Measurements from ENCODE around the gene TECPR2. TPM values are rescaled to one million over a fixed set of nuclear protein-coding genes. Genes with fewer than 3 reads are reported as not detected.

Gene TECPR2
- total and polyA plus RNA-seq, 4 donors = 2.0 to 12.6 (median 5.2) TPM

DNA sequence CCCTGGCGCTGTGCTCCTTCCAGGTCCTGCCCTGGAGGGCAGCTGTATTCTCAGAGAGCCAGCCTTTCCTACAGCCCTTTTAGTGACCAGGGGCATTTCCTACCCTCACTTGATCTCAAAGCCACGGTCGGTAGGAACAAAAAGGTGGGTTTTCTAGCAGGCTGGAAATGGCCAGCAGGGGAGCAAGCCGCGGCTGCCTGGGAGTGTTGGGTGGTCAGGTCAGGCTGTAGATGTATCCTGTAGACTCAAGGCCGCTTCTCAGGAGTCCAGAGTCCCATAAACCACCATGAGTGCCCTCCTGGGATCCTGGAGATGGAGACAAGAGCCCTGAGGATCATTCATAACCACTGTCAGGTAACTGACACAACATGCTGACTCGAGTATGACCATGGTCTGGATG, 18.7 kb upstream of the TECPR2 start:
- Histone ChIP-seq H3K4me1 (ENCODE audit: control insufficient read depth in 4 of 4, insufficient read depth in 4 of 4, low read length in 3 of 4) (no peaks in the 10 kb centered on the region), H3K27me3 (ENCODE audit: control insufficient read depth in 4 of 4, insufficient read depth in 4 of 4, low read length in 3 of 4) (no peaks in the 10 kb centered on the region), H3K4me3 (ENCODE audit: low read depth in 1 of 3, low read length in 3 of 3) (no peak overlapping the region), H3K9ac (ENCODE audit: low read depth in 1 of 2, low read length in 2 of 2) (no peak overlapping the region), H3K36me3 (ENCODE audit: control insufficient read depth in 4 of 4, insufficient read depth in 3 of 4, low read depth in 1 of 4, low read length in 3 of 4) (peaks cover 17 to 69% (median 37%) of the 10 kb centered on the region in 4 donors), H3K9me3 (ENCODE audit: control insufficient read depth in 4 of 4, low read length in 3 of 4) (no peaks in the 10 kb centered on the region), H3K27ac (ENCODE audit: low read depth in 1 of 2, low read length in 2 of 2) (no peak overlapping the region)
- TF ChIP-seq, protein P1, sequence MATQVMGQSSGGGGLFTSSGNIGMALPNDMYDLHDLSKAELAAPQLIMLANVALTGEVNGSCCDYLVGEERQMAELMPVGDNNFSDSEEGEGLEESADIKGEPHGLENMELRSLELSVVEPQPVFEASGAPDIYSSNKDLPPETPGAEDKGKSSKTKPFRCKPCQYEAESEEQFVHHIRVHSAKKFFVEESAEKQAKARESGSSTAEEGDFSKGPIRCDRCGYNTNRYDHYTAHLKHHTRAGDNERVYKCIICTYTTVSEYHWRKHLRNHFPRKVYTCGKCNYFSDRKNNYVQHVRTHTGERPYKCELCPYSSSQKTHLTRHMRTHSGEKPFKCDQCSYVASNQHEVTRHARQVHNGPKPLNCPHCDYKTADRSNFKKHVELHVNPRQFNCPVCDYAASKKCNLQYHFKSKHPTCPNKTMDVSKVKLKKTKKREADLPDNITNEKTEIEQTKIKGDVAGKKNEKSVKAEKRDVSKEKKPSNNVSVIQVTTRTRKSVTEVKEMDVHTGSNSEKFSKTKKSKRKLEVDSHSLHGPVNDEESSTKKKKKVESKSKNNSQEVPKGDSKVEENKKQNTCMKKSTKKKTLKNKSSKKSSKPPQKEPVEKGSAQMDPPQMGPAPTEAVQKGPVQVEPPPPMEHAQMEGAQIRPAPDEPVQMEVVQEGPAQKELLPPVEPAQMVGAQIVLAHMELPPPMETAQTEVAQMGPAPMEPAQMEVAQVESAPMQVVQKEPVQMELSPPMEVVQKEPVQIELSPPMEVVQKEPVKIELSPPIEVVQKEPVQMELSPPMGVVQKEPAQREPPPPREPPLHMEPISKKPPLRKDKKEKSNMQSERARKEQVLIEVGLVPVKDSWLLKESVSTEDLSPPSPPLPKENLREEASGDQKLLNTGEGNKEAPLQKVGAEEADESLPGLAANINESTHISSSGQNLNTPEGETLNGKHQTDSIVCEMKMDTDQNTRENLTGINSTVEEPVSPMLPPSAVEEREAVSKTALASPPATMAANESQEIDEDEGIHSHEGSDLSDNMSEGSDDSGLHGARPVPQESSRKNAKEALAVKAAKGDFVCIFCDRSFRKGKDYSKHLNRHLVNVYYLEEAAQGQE (IDR thresholded peaks at IDR 0.05) = no peak
- TF ChIP-seq GABPA (IDR thresholded peaks at IDR 0.05 in 1 of 2, conservative IDR thresholded peaks at IDR 0.05 in 1 of 2) (no peak), EGR1 (IDR thresholded peaks at IDR 0.05; ENCODE audit: low read depth in 2 of 2) (no peak), RAD21 (IDR thresholded peaks at IDR 0.05) (no peak), JUND (IDR thresholded peaks at IDR 0.05) (no peak), HNF4G (IDR thresholded peaks at IDR 0.05) (no peak), NR2F2 (IDR thresholded peaks at IDR 0.05) (no peak), FOXA2 (IDR thresholded peaks at IDR 0.05) (no peak), SP1 (IDR thresholded peaks at IDR 0.05) (no peak), TAF1 (conservative IDR thresholded peaks at IDR 0.05) (no peak), RXRA (IDR thresholded peaks at IDR 0.05) (no peak), FOXA1 (IDR thresholded peaks at IDR 0.05) (no peak), HNF4A (conservative IDR thresholded peaks at IDR 0.05) (no peak), YY1 (IDR thresholded peaks at IDR 0.05) (no peak)
- TF ChIP-seq, protein P2, sequence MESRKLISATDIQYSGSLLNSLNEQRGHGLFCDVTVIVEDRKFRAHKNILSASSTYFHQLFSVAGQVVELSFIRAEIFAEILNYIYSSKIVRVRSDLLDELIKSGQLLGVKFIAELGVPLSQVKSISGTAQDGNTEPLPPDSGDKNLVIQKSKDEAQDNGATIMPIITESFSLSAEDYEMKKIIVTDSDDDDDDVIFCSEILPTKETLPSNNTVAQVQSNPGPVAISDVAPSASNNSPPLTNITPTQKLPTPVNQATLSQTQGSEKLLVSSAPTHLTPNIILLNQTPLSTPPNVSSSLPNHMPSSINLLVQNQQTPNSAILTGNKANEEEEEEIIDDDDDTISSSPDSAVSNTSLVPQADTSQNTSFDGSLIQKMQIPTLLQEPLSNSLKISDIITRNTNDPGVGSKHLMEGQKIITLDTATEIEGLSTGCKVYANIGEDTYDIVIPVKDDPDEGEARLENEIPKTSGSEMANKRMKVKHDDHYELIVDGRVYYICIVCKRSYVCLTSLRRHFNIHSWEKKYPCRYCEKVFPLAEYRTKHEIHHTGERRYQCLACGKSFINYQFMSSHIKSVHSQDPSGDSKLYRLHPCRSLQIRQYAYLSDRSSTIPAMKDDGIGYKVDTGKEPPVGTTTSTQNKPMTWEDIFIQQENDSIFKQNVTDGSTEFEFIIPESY (IDR thresholded peaks at IDR 0.05) = no peak
- TF ChIP-seq, protein P3, sequence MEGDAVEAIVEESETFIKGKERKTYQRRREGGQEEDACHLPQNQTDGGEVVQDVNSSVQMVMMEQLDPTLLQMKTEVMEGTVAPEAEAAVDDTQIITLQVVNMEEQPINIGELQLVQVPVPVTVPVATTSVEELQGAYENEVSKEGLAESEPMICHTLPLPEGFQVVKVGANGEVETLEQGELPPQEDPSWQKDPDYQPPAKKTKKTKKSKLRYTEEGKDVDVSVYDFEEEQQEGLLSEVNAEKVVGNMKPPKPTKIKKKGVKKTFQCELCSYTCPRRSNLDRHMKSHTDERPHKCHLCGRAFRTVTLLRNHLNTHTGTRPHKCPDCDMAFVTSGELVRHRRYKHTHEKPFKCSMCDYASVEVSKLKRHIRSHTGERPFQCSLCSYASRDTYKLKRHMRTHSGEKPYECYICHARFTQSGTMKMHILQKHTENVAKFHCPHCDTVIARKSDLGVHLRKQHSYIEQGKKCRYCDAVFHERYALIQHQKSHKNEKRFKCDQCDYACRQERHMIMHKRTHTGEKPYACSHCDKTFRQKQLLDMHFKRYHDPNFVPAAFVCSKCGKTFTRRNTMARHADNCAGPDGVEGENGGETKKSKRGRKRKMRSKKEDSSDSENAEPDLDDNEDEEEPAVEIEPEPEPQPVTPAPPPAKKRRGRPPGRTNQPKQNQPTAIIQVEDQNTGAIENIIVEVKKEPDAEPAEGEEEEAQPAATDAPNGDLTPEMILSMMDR (IDR thresholded peaks at IDR 0.05; ENCODE audit: low read depth, low read length, missing input control) = no peak
- TF ChIP-seq, protein P4, sequence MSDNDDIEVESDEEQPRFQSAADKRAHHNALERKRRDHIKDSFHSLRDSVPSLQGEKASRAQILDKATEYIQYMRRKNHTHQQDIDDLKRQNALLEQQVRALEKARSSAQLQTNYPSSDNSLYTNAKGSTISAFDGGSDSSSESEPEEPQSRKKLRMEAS (IDR thresholded peaks at IDR 0.05) = no peak
- TF ChIP-seq, protein P5, sequence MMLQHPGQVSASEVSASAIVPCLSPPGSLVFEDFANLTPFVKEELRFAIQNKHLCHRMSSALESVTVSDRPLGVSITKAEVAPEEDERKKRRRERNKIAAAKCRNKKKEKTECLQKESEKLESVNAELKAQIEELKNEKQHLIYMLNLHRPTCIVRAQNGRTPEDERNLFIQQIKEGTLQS (IDR thresholded peaks at IDR 0.05) = no peak
- 96% methylated on average over 7 of the region's 7 CpGs for WGBS
- DNase-seq (ENCODE audit: low spot score) = no peak
